Measurements from ENCODE around the gene ZNF134.

Gene ZNF134

GRCh38 chr19:57637379-57637778 lies 23.3 kb downstream of the ZNF134 start:
- DNase-seq (ENCODE audit: low read depth in 2 of 2), result no peak

GRCh38 chr19:57641715-57642234 lies 27.7 kb downstream of the ZNF134 start:
- no peak for DNase-seq (ENCODE audit: low read depth in 2 of 2)

GRCh38 chr19:57642396-57643046 lies 28.5 kb downstream of the ZNF134 start:
- no peak for DNase-seq (ENCODE audit: low read depth in 2 of 2)

GRCh38 chr19:57643734-57644133 lies 29.7 kb downstream of the ZNF134 start:
- no peak for DNase-seq (ENCODE audit: low read depth in 2 of 2)

- no peak for DNase-seq (ENCODE audit: low read depth in 2 of 2)
Observed at GRCh38 chr19:57648331-57649003, 34.4 kb downstream of the ZNF134 start.

- DNase-seq (ENCODE audit: low read depth in 2 of 2), result no peak
Observed at GRCh38 chr19:57651654-57651996, 37.6 kb downstream of the ZNF134 start.

GRCh38 chr19:57653689-57654088 lies 39.6 kb downstream of the ZNF134 start:
- DNase-seq (ENCODE audit: low read depth in 2 of 2), result no peak

- no peak for DNase-seq (ENCODE audit: low read depth in 2 of 2)
Observed at GRCh38 chr19:57655443-57655842, 41.4 kb downstream of the ZNF134 start.

- DNase-seq (ENCODE audit: low read depth in 2 of 2), result no peak
Observed at GRCh38 chr19:57656346-57656745, 42.3 kb downstream of the ZNF134 start.

- no peak for DNase-seq (ENCODE audit: low read depth in 2 of 2)
Observed at GRCh38 chr19:57664269-57665127, 50.5 kb downstream of the ZNF134 start.

- no peak for DNase-seq (ENCODE audit: low read depth in 2 of 2)
Observed at GRCh38 chr19:57665261-57665806, 51.3 kb downstream of the ZNF134 start.

GRCh38 chr19:57667228-57667627 lies 53.2 kb downstream of the ZNF134 start:
- no peak for DNase-seq (ENCODE audit: low read depth in 2 of 2)

- no peak for DNase-seq (ENCODE audit: low read depth in 2 of 2)
Observed at GRCh38 chr19:57668635-57669034, 54.6 kb downstream of the ZNF134 start, which contains the start of gene ZSCAN4. Gene ZSCAN4 (plus strand): TSS chr19:57668935. CDS start chr19:57676146, 7,211 bp downstream.

GRCh38 chr19:57671124-57671895 lies 57.3 kb downstream of the ZNF134 start:
- no peak for DNase-seq (ENCODE audit: low read depth in 2 of 2)

GRCh38 chr19:57672466-57672865 lies 58.4 kb downstream of the ZNF134 start:
- DNase-seq (ENCODE audit: low read depth in 2 of 2), result no peak
